ENCODE results near the gene C3orf70.

GRCh38 chr3:185112186-185112585 is 40.7 kb downstream of the C3orf70 start:
- no peak for TF ChIP-seq GATA2 (IDR thresholded peaks at IDR 0.05; ENCODE audit: low read depth, low read length)
- TF ChIP-seq GATA3 (IDR thresholded peaks at IDR 0.05; ENCODE audit: low read depth, low read length): no peak

Measured in SH-SY5Y (cell line).